OCI-LY7 (cell line): ENCODE data around the gene KRTAP5-8. TPM values are rescaled to one million over a fixed set of nuclear protein-coding genes. Genes with fewer than 3 reads are reported as not detected.
"Not testable (repeated sequence)": the region's sequence is repeated elsewhere in the genome, so short reads cannot be mapped to it uniquely, and the experiment has no call there.

Source experiments
- BruUV-seq: library from RNA; stranded (reverse); fragments of 400-500 nt; replicated peaks from 2 replicates; lab custom pipeline; 2021; lab: Mats Ljungman, UMichigan
- CTCF ChIA-PET: fragments of 300-600 bp; sonication (Branson Sonifier 250); formaldehyde crosslinking; loops from one replicate; lab custom pipeline; 2022; ENCODE audit warnings: antibody characterized with exemption; ENCODE audit not compliant: unreplicated experiment; lab: Charles Lee
- POLR2A ChIA-PET: fragments of 300-600 bp; sonication (Branson Sonifier 250); formaldehyde crosslinking; loops from one replicate; lab custom pipeline; 2022; ENCODE audit warnings: antibody characterized with exemption; lab: Charles Lee
- DNase-seq: peaks from one replicate; pipeline ENCODE4 v3.0.0-alpha.2; 2015; ENCODE audit warnings: low spot score
- H2AFZ ChIP-seq: fragments of 200-600 bp; sonication (generic), shearing (Covaris generic); 2 replicates; pipeline ENCODE4 v1.6.1; 2014; ENCODE audit warnings: mild to moderate bottlenecking, antibody characterized with exemption, low read length, moderate library complexity
- H3K27ac ChIP-seq: fragments of 200-600 bp; sonication (generic); 2 replicates; pipeline ENCODE4 v1.5.1; 2014; ENCODE audit warnings: mixed run types, low read depth, mild to moderate bottlenecking, moderate library complexity, low read length, inconsistent platforms; ENCODE audit not compliant: poor library complexity, severe bottlenecking
- H3K36me3 ChIP-seq: fragments of 200-600 bp; sonication (generic); 2 replicates; pipeline ENCODE4 v1.6.1; 2014; ENCODE audit warnings: mild to moderate bottlenecking, antibody characterized with exemption, low read length, moderate library complexity, mixed read lengths; ENCODE audit not compliant: insufficient read depth
- H3K4me1 ChIP-seq: fragments of 200-600 bp; sonication (generic); 2 replicates; pipeline ENCODE4 v1.5.1; 2014; ENCODE audit warnings: mild to moderate bottlenecking, low read length; ENCODE audit not compliant: insufficient read depth, poor library complexity, severe bottlenecking
- H3K4me2 ChIP-seq: fragments of 200-600 bp; sonication (generic); 2 replicates; pipeline ENCODE4 v1.6.1; 2014; ENCODE audit warnings: mild to moderate bottlenecking, low read length
- H3K4me3 ChIP-seq: fragments of 200-600 bp; sonication (generic); 2 replicates; pipeline ENCODE4 v1.5.1; 2014; ENCODE audit warnings: mild to moderate bottlenecking, low read depth, low read length; ENCODE audit not compliant: poor library complexity, severe bottlenecking
- H3K79me2 ChIP-seq: fragments of 200-600 bp; sonication (generic); 2 replicates; pipeline ENCODE4 v1.6.1; 2016; ENCODE audit warnings: low read depth, mild to moderate bottlenecking, low read length, moderate library complexity, mixed read lengths; ENCODE audit not compliant: insufficient read depth
- H3K9me2 ChIP-seq: fragments of 200-600 bp; sonication (generic); 2 replicates; pipeline ENCODE4 v1.6.1; 2016; ENCODE audit warnings: mild to moderate bottlenecking, low read length, mixed read lengths; ENCODE audit not compliant: insufficient read depth
- H3K9me3 ChIP-seq: fragments of 200-600 bp; sonication (generic); 2 replicates; pipeline ENCODE4 v1.6.1; 2014; ENCODE audit warnings: mild to moderate bottlenecking, mixed run types, low read length, mixed read lengths
- H4K20me1 ChIP-seq: fragments of 200-600 bp; sonication (generic); 2 replicates; pipeline ENCODE4 v1.6.1; 2014; ENCODE audit warnings: mild to moderate bottlenecking, antibody characterized with exemption, low read length, moderate library complexity, mixed read lengths; ENCODE audit not compliant: insufficient read depth
- EZH2phosphoT487 ChIP-seq: fragments of 200-600 bp; sonication (generic); IDR thresholded peaks from 2 replicates; pipeline ENCODE4 v1.6.1; 2018; ENCODE audit warnings: low read depth, borderline replicate concordance, mild to moderate bottlenecking, mixed run types, antibody characterized with exemption, low read length, moderate library complexity, mixed read lengths
- intact Hi-C: fragments of 100-400 bp; cut with micrococcal nuclease; formaldehyde crosslinking; loops from one replicate; pipeline ENCODE4 v1.10.0; 2022; ENCODE audit not compliant: unreplicated experiment
- total RNA-seq, 2 experiments: library from RNA; depleted of rRNA in 1 of 2; stranded (reverse); fragments of >200 nt in 1 of 2; shearing (Covaris generic) in 1 of 2; gene quantifications; 2 replicates each; pipeline ENCODE4 v1.2.3, GENCODE V29; 2014 to 2022
- TF ChIP-seq, protein P1 (sequence below): fragments of 200-600 bp; sonication (generic); conservative IDR thresholded peaks from 2 replicates; pipeline ENCODE4 v1.5.1; 2014; ENCODE audit warnings: mild to moderate bottlenecking, antibody characterized with exemption, low read length, moderate library complexity, mixed read lengths

KRTAP5-8 gene
- total RNA-seq, 2 experiments from 2014 or later: not detected

DNA sequence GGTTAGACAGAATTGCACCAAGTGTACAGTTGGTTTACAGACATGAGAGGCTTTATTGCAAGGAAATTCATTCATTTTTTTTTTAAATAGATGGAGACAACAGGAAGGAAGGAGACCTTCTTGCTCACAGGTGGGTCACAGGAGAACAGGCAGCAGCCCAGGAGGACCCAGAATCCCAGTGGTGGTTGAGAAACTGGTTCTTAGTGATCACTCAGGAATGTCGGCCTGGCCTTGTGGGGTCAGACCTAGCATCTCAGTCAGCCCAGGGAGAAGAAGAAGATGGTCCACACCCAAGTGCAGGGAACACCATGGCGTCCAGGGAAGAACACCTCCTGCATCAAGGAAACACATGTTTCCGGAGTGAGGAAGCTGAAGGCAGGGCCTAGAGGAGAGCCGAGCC is 44.0 kb downstream of the KRTAP5-8 start:
- Histone ChIP-seq H3K27ac (no peak overlapping the region), H2AFZ (no peak overlapping the region), H3K79me2 (no peaks in the 10 kb centered on the region), H3K9me3 (no peaks in the 10 kb centered on the region), H3K4me2 (no peak overlapping the region), H3K4me1 (no peaks in the 10 kb centered on the region), H3K9me2 (no peaks in the 10 kb centered on the region), H4K20me1 (no peaks in the 10 kb centered on the region), H3K36me3 (no peaks in the 10 kb centered on the region), H3K4me3 (no peak overlapping the region)
- TF ChIP-seq, protein P1, sequence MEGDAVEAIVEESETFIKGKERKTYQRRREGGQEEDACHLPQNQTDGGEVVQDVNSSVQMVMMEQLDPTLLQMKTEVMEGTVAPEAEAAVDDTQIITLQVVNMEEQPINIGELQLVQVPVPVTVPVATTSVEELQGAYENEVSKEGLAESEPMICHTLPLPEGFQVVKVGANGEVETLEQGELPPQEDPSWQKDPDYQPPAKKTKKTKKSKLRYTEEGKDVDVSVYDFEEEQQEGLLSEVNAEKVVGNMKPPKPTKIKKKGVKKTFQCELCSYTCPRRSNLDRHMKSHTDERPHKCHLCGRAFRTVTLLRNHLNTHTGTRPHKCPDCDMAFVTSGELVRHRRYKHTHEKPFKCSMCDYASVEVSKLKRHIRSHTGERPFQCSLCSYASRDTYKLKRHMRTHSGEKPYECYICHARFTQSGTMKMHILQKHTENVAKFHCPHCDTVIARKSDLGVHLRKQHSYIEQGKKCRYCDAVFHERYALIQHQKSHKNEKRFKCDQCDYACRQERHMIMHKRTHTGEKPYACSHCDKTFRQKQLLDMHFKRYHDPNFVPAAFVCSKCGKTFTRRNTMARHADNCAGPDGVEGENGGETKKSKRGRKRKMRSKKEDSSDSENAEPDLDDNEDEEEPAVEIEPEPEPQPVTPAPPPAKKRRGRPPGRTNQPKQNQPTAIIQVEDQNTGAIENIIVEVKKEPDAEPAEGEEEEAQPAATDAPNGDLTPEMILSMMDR: no peak
- no peak for TF ChIP-seq EZH2phosphoT487
- intact Hi-C loops: no loop called here
- POLR2A ChIA-PET: no interaction called here
- no peak for DNase-seq
- CTCF ChIA-PET: no interaction called here
- BruUV-seq: no TSS peak

- Histone ChIP-seq H2AFZ (no peak within 1 kb of the TSS), H3K36me3 (no peaks in the 10 kb centered on the region), H3K4me2 (no peak within 1 kb of the TSS), H4K20me1 (no peaks in the 10 kb centered on the region), H3K9me3 (no peaks in the 10 kb centered on the region), H3K27ac (no peak within 1 kb of the TSS), H3K9me2 (no peaks in the 10 kb centered on the region), H3K4me1 (no peaks in the 10 kb centered on the region), H3K79me2 (no peaks in the 10 kb centered on the region), H3K4me3 (no peak within 1 kb of the TSS)
- CTCF ChIA-PET: no interaction called here
- intact Hi-C loops: no loop called here
- BruUV-seq: no TSS peak
- no peak for DNase-seq
- TF ChIP-seq, protein P1: no peak
- TF ChIP-seq EZH2phosphoT487: no peak
- POLR2A ChIA-PET: no interaction called here
Measured at GRCh38 chr11:71582309-71582895, 44.6 kb downstream of the KRTAP5-8 start, which contains the start of gene KRTAP5-11. Gene KRTAP5-11, minus strand, starts transcription at chr11:71582875. Its CDS starts 38 bp downstream, at chr11:71582837.

GRCh38 chr11:71582969-71583368 is 45.1 kb downstream of the KRTAP5-8 start:
- CTCF ChIA-PET, H4K20me1 ChIP-seq, H2AFZ ChIP-seq, BruUV-seq, H3K9me2 ChIP-seq, H3K4me1 ChIP-seq, H3K36me3 ChIP-seq, DNase-seq, H3K79me2 ChIP-seq, POLR2A ChIA-PET, intact Hi-C loops, H3K27ac ChIP-seq, H3K9me3 ChIP-seq, H3K4me3 ChIP-seq, H3K4me2 ChIP-seq: not testable (repeated sequence)

GRCh38 chr11:71585673-71586072 is 47.8 kb downstream of the KRTAP5-8 start:
- H3K9me3 ChIP-seq, H3K4me1 ChIP-seq, POLR2A ChIA-PET, H3K36me3 ChIP-seq, intact Hi-C loops, CTCF ChIA-PET, H4K20me1 ChIP-seq, H3K27ac ChIP-seq, DNase-seq, H3K4me3 ChIP-seq, H3K4me2 ChIP-seq, BruUV-seq, H2AFZ ChIP-seq, H3K79me2 ChIP-seq, H3K9me2 ChIP-seq: not testable (repeated sequence)

GRCh38 chr11:71588314-71588713 is 50.5 kb downstream of the KRTAP5-8 start:
- H3K9me2 ChIP-seq, H4K20me1 ChIP-seq, H3K79me2 ChIP-seq, POLR2A ChIA-PET, H3K4me2 ChIP-seq, H3K36me3 ChIP-seq, H2AFZ ChIP-seq, intact Hi-C loops, H3K27ac ChIP-seq, DNase-seq, H3K4me3 ChIP-seq, CTCF ChIA-PET, BruUV-seq, H3K9me3 ChIP-seq, H3K4me1 ChIP-seq: not testable (repeated sequence)
